HCT116 (cell line): ENCODE measurements around the gene PLK2. TPM values are rescaled to one million over a fixed set of nuclear protein-coding genes. Genes with fewer than 3 reads are reported as not detected.

Experiments
- ATAC-seq: fragments of 200-7000 bp; cut with Tn5 transposase; 2 replicates; pipeline ENCODE4 v1.9.1; 2020; ENCODE audit warnings: mild to moderate bottlenecking, moderate library complexity
- BruUV-seq: library from RNA; stranded (reverse); fragments of 400-500 nt; replicated peaks from 2 replicates; lab custom pipeline; 2021; lab: Mats Ljungman, UMichigan
- CTCF ChIA-PET: fragments of 300-600 bp; sonication (Branson Sonifier 250); formaldehyde crosslinking; loops from one replicate; lab custom pipeline; 2021; ENCODE audit warnings: antibody characterized with exemption; lab: Charles Lee
- POLR2A ChIA-PET: fragments of 300-600, 350-600 bp; sonication (Branson Sonifier 250); formaldehyde crosslinking; loops from one replicate; lab custom pipeline; 2021; ENCODE audit warnings: antibody characterized with exemption; lab: Charles Lee
- RAD21 ChIA-PET, 2 experiments: fragments of 300-600 bp; sonication (Branson Sonifier 250); formaldehyde crosslinking; loops; one replicate each; lab custom pipeline; 2023; ENCODE audit warnings: low total read pairs in 2 of 2; ENCODE audit not compliant: uncharacterized antibody in 2 of 2, unreplicated experiment in 2 of 2, low non-redundant PET in 1 of 2; lab: Charles Lee
- DNase-seq: peaks from one replicate; pipeline ENCODE4 v3.0.0-alpha.2; 2010; ENCODE audit warnings: low read depth, low spot score
- H2AFZ ChIP-seq: fragments of 200-600 bp; shearing (Covaris generic), sonication (generic); 2 replicates; pipeline ENCODE4 v1.6.1; 2017; ENCODE audit warnings: low read depth, mixed run types, mixed read lengths, antibody characterized with exemption, low read length; ENCODE audit not compliant: poor library complexity, severe bottlenecking
- H3K27ac ChIP-seq: 2 replicates; pipeline ENCODE4 v1.5.1; 2012; ENCODE audit warnings: low read depth, low read length
- H3K27me3 ChIP-seq: fragments of 200-600 bp; sonication (generic); 2 replicates; pipeline ENCODE4 v1.6.1; 2016; ENCODE audit warnings: mixed run types, low read length, mixed read lengths; ENCODE audit not compliant: insufficient read depth
- H3K36me3 ChIP-seq, 2 experiments: fragments of 200-500 bp in 1 of 2; fragments of 200-600 bp in 1 of 2; sonication (Bioruptor generic) in 1 of 2; sonication (generic) in 1 of 2; 2 replicates each; pipeline versions ENCODE4 v1.5.1 to v1.6.1; 2014 to 2016; ENCODE audit warnings: low read length in 2 of 2, inconsistent platforms in 1 of 2, mixed read lengths in 1 of 2, mixed run types in 1 of 2; ENCODE audit not compliant: insufficient read depth in 2 of 2, control insufficient read depth in 1 of 2
- H3K4me1 ChIP-seq, 2 experiments: fragments of 200-600 bp in 1 of 2; sonication (generic) in 1 of 2; 2 replicates each; pipeline versions ENCODE4 v1.5.1 to v1.6.1; 2012 to 2017; ENCODE audit warnings: low read length in 2 of 2, inconsistent platforms in 1 of 2, mild to moderate bottlenecking in 1 of 2, mixed read lengths in 1 of 2, mixed run types in 1 of 2, moderate library complexity in 1 of 2; ENCODE audit not compliant: insufficient read depth in 2 of 2, control insufficient read depth in 1 of 2
- H3K4me2 ChIP-seq: fragments of 200-600 bp; sonication (generic); 2 replicates; pipeline ENCODE4 v1.6.1; 2017; ENCODE audit warnings: mixed run types, low read length, mixed read lengths
- H3K4me3 ChIP-seq, 2 experiments: fragments of 200-600 bp in 1 of 2; sonication (generic) in 1 of 2; replicated peaks in 1 of 2; 2 replicates each; pipeline ENCODE4 v1.5.1; 2011 to 2016; ENCODE audit warnings: low read length in 2 of 2, control low read depth in 1 of 2, low read depth in 1 of 2, mild to moderate bottlenecking in 1 of 2, mixed read lengths in 1 of 2, mixed run types in 1 of 2
- H3K79me2 ChIP-seq: fragments of 200-600 bp; sonication (generic); 2 replicates; pipeline ENCODE4 v1.6.1; 2017; ENCODE audit warnings: mild to moderate bottlenecking, mixed run types, low read length, moderate library complexity, mixed read lengths; ENCODE audit not compliant: insufficient read depth
- H3K9ac ChIP-seq: fragments of 200-600 bp; sonication (generic); 2 replicates; pipeline ENCODE4 v1.6.1; 2016; ENCODE audit warnings: low read length, mixed read lengths
- H3K9me2 ChIP-seq: fragments of 200-600 bp; sonication (generic), shearing (Covaris generic); 2 replicates; pipeline ENCODE4 v1.6.1; 2017; ENCODE audit warnings: mixed run types, mild to moderate bottlenecking, moderate library complexity; ENCODE audit not compliant: insufficient read depth
- H3K9me3 ChIP-seq, 2 experiments: fragments of 200-500 bp in 1 of 2; fragments of 200-600 bp in 1 of 2; sonication (Bioruptor generic) in 1 of 2; sonication (generic) in 1 of 2; 2 replicates each; pipeline ENCODE4 v1.6.1; 2014 to 2017; ENCODE audit warnings: low read length in 2 of 2, mixed read lengths in 2 of 2, inconsistent platforms in 1 of 2, low read depth in 1 of 2, mild to moderate bottlenecking in 1 of 2, mixed run types in 1 of 2, moderate library complexity in 1 of 2; ENCODE audit not compliant: control insufficient read depth in 1 of 2, insufficient read depth in 1 of 2
- H4K20me1 ChIP-seq: fragments of 200-600 bp; sonication (generic), shearing (Covaris generic); 2 replicates; pipeline ENCODE4 v1.6.1; 2017; ENCODE audit warnings: mixed run types, mild to moderate bottlenecking, moderate library complexity; ENCODE audit not compliant: insufficient read depth
- JUND ChIP-seq: IDR thresholded peaks from 2 replicates; pipeline ENCODE4 v1.6.1; 2012
- REST ChIP-seq: IDR thresholded peaks from 2 replicates; pipeline ENCODE4 v1.6.1; 2012; ENCODE audit warnings: low read depth
- SRF ChIP-seq: IDR thresholded peaks from 2 replicates; pipeline ENCODE4 v1.6.1; 2012; ENCODE audit warnings: low read depth
- YY1 ChIP-seq: IDR thresholded peaks from 2 replicates; pipeline ENCODE4 v1.6.1; 2011; ENCODE audit warnings: low read length, low read depth, moderate library complexity, mild to moderate bottlenecking; ENCODE audit not compliant: insufficient replicate concordance; ENCODE audit errors: extremely low read depth
- intact Hi-C: fragments of 100-400 bp; cut with micrococcal nuclease; formaldehyde crosslinking; loops from 2 replicates; pipeline ENCODE4 v1.10.0; 2022
- total RNA-seq: library from RNA; stranded (reverse); gene quantifications from one replicate; pipeline ENCODE4 v1.2.1, GENCODE V29; 2021; ENCODE audit not compliant: unreplicated experiment

PLK2 gene
- total RNA-seq, 1 experiment from 2014 or later = 54.6 TPM

- Histone ChIP-seq H3K4me3 (no peak overlapping the region), H3K9ac (no peak overlapping the region), H2AFZ (no peak overlapping the region), H3K27me3 (no peaks in the 10 kb centered on the region), H3K27ac (no peak overlapping the region), H4K20me1 (no peaks in the 10 kb centered on the region), H3K9me3 (no peaks in the 10 kb centered on the region)
- no peak for ATAC-seq
- intact Hi-C loops = no loop called here
- CTCF ChIA-PET = no interaction called here
- BruUV-seq = no TSS peak
- no peak for TF ChIP-seq JUND
- TF ChIP-seq, all 23 proteins: peak for 0
- Histone ChIP-seq H3K36me3 (no peaks in the 10 kb centered on the region), H3K9me2 (no peaks in the 10 kb centered on the region), H3K79me2 (no peaks in the 10 kb centered on the region), H3K4me1 (no peaks in the 10 kb centered on the region), H3K4me2 (no peak overlapping the region)
- ChIA-PET POLR2A (interaction anchor here (1.3 kb wide), 1 partner anchor 13 kb away, joined by 4 read pairs; no protein-coding TSS in a partner anchor), RAD21 (no interaction called here)
- DNase-seq = no peak
Observed at GRCh38 chr5:58446024-58446423, 13.9 kb downstream of the PLK2 start.

- H3K9me2 ChIP-seq = no peaks in the 10 kb centered on the region
- no peak overlapping the region for H3K27ac ChIP-seq
- no peak overlapping the region for H3K4me3 ChIP-seq
- no peak overlapping the region for H3K4me2 ChIP-seq
- no peaks in the 10 kb centered on the region for H3K27me3 ChIP-seq
- CTCF ChIA-PET = no interaction called here
- DNase-seq (no peak), ATAC-seq (no peak)
- no peaks in the 10 kb centered on the region for H4K20me1 ChIP-seq
- no peak overlapping the region for H3K9ac ChIP-seq
- H3K36me3 ChIP-seq = no peaks in the 10 kb centered on the region
- TF ChIP-seq YY1 (no peak), SRF (no peak), REST (no peak)
- no peak overlapping the region for H2AFZ ChIP-seq
- no TSS peak for BruUV-seq
- H3K9me3 ChIP-seq = no peaks in the 10 kb centered on the region
- RAD21 ChIA-PET = no interaction called here
- no peaks in the 10 kb centered on the region for H3K4me1 ChIP-seq
- POLR2A ChIA-PET = no interaction called here
- intact Hi-C loops = no loop called here
- no peaks in the 10 kb centered on the region for H3K79me2 ChIP-seq
Observed at GRCh38 chr5:58444805-58445204, 15.1 kb downstream of the PLK2 start.
